ENCODE results near the gene RETREG3. TPM values are rescaled to one million over a fixed set of nuclear protein-coding genes. Genes with fewer than 3 reads are reported as not detected.
"Not testable (repeated sequence)": the region's sequence is repeated elsewhere in the genome, so short reads cannot be mapped to it uniquely, and the experiment has no call there.

The RETREG3 gene
- total RNA-seq (2014; rRNA removed; shearing (Covaris generic)) = 34.5 and 36.2 TPM in 2 replicates

DNA sequence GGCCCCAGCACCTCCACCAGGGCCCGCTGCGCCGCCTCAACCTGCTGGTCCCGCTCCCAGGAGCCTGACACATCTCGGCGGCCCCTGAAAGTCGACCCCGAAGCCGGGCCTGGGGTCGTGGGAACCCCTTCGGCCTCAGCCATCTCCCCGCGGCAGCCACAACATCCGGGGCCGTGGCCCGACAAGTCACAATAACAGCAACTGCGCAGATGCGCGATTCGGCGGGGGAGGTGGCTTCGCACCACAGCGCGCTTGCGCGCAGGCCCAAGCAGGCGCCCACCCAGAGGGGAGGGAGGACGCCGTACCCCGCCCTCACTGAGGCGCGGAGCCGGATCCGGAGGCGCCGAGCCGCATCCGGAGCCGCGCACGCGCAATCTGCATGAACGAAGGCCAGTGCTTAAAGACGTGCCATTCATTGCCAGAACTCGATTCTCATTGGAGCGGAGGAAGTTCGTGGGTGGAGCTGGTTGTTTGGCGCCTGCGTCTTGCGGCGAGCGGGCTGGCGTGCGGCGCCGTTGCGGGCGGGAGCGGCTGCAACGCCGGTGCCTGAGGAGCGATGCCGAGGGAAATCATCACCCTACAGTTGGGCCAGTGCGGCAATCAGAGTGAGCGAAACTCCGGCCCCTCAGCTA is at the start of gene RETREG3, which contains the start of gene TUBG1:
Gene RETREG3 (minus strand): TSS at position 193 of the 632 bp plus-strand sequence. CDS start 50 bp downstream, at position 143.
Gene TUBG1 (plus strand): TSS at position 502 of the 632 bp plus-strand sequence. CDS start 55 bp downstream, at position 557.
- peak; percentile 99 for DNase-seq
- H3K27ac ChIP-seq = peak within 1 kb of the TSS; percentile 75
- peaks cover 6% of the 10 kb centered on the region; the same call in 1 of the 2 replicates for H3K4me1 ChIP-seq
- H3K36me3 ChIP-seq = peaks cover 13% of the 10 kb centered on the region
- no peaks in the 10 kb centered on the region for H3K9me3 ChIP-seq (replicated peaks)
- peak within 1 kb of the TSS; percentile 77 for H3K4me3 ChIP-seq
- H3K27me3 ChIP-seq = no peaks in the 10 kb centered on the region

GRCh38 chr17:42657824-42658588 is 48.8 kb upstream of the RETREG3 start:
- Histone ChIP-seq H3K4me3 (no peak overlapping the region), H3K27ac (no peak overlapping the region), H3K4me1 (peaks cover 8% of the 10 kb centered on the region), H3K36me3 (no peaks in the 10 kb centered on the region), H3K27me3 (no peaks in the 10 kb centered on the region), H3K9me3 (replicated peaks) (peaks cover 8% of the 10 kb centered on the region)
- DNase-seq = no peak

DNA sequence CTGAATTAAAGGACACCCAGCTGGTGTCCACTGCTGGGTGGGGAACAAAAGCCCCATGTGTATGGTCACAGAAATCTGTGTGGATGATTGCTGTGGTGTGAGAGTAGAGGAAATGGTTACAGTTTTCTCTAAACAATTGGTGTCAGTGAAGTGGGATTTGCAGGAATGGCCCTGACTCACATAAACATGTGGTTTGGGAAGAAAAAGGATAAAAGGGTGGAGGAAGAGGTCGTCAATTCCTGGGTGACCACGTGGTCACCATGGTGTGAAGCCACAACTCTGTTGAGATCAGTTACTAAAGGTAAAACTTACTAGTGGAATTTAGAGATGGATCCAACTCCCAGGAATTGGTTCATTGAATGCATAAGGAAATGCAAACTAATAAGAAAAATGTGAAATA is 46.4 kb upstream of the RETREG3 start:
- H3K9me3 ChIP-seq (replicated peaks) = peaks cover 8% of the 10 kb centered on the region
- H3K4me3 ChIP-seq = no peak overlapping the region
- no peaks in the 10 kb centered on the region for H3K27me3 ChIP-seq
- DNase-seq = peak; percentile 25 to 50
- H3K4me1 ChIP-seq = peaks cover 7% of the 10 kb centered on the region
- H3K36me3 ChIP-seq = no peaks in the 10 kb centered on the region
- H3K27ac ChIP-seq = no peak overlapping the region

DNA sequence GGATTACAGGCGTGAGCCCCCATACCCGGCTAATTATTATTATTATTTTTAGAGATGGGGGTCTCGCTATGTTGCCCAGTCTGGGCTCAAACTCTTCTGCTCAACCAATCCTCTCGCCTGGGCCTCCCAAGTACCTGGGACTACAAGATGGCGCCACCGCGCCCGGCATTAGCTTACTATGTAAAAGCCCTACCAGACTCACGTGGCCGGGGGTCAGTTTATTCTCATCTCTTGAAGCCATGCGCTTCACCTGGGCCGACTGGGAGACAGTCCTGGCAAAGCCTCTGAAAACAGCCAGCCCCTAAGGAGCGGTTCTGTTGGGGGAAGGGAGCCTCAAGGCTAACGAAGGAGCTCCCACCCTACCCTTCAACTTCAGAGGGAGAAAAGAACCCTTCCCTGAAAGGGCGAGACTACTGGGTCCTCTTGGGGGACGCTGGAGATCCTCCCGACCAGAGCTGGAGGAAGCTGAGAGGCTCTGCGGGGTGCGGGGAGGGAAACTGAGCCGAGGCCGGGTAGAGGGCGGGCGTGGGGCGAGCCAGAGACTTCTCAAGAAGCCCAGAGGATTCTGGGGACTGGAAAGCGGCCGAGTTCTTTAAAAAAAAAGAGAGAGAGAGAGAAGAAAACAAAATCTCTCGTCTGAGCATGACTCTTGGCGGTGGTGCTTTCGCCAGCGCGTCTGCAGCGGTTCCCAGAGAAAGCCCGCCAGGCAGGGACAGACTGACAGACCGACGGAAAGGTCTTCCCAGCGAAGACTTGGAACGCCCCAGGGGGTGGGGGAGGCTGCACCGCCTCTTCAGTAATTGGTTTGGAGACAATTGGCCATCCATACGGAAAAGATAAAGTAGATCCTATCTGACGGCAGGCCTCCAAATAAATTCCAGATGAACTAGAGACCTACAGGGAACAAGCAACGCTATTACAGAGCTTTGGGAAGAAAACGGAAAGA is 44.3 kb upstream of the RETREG3 start:
- Histone ChIP-seq H3K4me3 (no peak overlapping the region), H3K27ac (no peak overlapping the region), H3K27me3 (no peaks in the 10 kb centered on the region), H3K36me3 (no peaks in the 10 kb centered on the region), H3K4me1 (0 out of 2 replicates have a peak, but pooled peaks cover 2% of the 10 kb centered on the region), H3K9me3 (replicated peaks) (peaks cover 8% of the 10 kb centered on the region)
- no peak for DNase-seq

- no peaks in the 10 kb centered on the region for H3K36me3 ChIP-seq
- no peak for DNase-seq
- H3K9me3 ChIP-seq (replicated peaks) = no peaks in the 10 kb centered on the region
- H3K4me3 ChIP-seq = no peak overlapping the region
- H3K27me3 ChIP-seq = no peaks in the 10 kb centered on the region
- H3K4me1 ChIP-seq = peaks cover 2% of the 10 kb centered on the region; the same call in 1 of the 2 replicates
- H3K27ac ChIP-seq = no peak overlapping the region
Measured at GRCh38 chr17:42651392-42651791, 42.2 kb upstream of the RETREG3 start.

- peak; percentile 20 to 50 for DNase-seq
Measured at GRCh38 chr17:42647778-42648177, 38.6 kb upstream of the RETREG3 start.

DNA sequence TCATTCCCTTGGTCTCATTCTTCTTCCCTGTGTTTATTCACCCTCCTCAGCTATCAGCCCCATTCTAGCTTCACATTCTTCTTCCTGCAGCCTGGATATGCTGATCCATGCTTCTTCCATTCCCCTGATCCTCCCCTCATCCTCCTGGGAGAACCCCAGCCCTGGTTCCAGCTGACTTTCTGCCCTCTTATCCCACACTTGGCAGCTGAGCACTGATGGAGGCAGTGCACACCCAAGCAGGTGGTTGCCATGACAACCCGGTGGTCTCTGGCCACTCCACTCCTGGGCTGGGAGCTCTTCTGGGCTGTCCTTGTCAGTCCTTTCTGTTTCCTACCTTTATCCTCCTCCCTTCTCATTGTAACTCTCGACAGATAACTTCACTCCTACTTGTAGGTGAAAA is 33.2 kb upstream of the RETREG3 start:
- H3K9me3 ChIP-seq (replicated peaks) = no peaks in the 10 kb centered on the region
- no peak overlapping the region for H3K27ac ChIP-seq
- no peaks in the 10 kb centered on the region for H3K4me1 ChIP-seq
- H3K36me3 ChIP-seq = no peaks in the 10 kb centered on the region
- H3K4me3 ChIP-seq = no peak overlapping the region
- peak; percentile 15 to 26 for DNase-seq
- H3K27me3 ChIP-seq = peaks cover 6% of the 10 kb centered on the region; the same call in 1 of the 2 replicates

More at GRCh38 chr17:42647778-42648177, 38.6 kb upstream of the RETREG3 start:
- Histone ChIP-seq H3K36me3 (no peaks in the 10 kb centered on the region), H3K27me3 (no peaks in the 10 kb centered on the region), H3K9me3 (replicated peaks) (no peaks in the 10 kb centered on the region), H3K27ac (no peak overlapping the region), H3K4me1 (no peaks in the 10 kb centered on the region; the same call in 1 of the 2 replicates), H3K4me3 (no peak overlapping the region)

DNA sequence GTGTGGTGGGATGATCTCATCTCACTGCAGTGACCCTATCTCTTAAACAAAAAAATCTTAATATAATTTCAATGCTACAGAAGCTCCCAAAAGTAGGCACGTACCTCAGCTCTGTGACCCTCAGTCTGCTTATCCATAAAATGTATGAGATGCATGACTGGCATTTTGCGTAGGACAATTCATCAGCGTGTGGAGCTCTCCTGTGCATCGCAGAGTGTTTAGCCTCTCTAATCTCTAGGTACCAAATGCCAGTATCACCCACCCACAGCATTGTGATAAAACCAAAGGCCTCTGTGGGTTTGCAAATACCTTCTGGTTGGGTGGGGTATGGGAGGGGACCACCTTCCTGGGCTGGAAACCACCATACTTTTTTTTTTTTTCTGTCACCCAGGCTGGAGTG is 30.9 kb upstream of the RETREG3 start:
- no peak for DNase-seq
- H3K36me3 ChIP-seq = no peaks in the 10 kb centered on the region

DNA sequence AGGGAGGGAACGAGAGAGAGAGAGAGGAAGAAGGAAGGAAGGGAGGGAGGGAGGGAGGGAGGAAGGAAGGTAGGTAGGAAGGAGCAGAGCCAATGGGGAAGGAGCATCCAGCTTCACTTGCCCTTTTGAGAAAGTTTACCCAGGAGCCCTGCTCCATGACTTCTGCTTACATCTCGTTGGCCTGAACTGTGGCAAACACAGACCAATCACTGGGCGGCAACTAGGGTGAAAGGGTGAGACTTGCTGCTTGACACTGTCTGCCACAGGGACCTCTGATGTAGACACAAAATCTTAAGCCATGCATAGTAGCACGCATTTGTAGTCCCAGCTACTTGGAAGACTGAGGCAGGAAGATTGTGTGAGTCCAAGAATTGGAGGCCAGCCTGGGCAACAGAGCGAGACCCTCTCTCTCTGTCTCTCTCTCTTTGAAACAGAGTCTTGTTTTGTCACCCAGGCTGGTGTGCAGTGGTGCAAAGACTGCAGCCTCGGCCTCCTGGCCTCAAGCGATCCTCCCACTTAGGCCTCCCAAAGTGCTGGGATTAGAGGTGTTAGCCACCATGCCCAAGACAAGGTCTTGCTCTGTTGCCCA is 30.4 kb upstream of the RETREG3 start:
- no peaks in the 10 kb centered on the region for H3K4me1 ChIP-seq

More for the DNA sequence above, 30.9 kb upstream of the RETREG3 start:
- H3K27ac ChIP-seq = no peak overlapping the region
- no peaks in the 10 kb centered on the region for H3K9me3 ChIP-seq (replicated peaks)
- peaks cover 6% of the 10 kb centered on the region; the same call in 1 of the 2 replicates for H3K27me3 ChIP-seq
- no peak overlapping the region for H3K4me3 ChIP-seq
- H3K4me1 ChIP-seq = no peaks in the 10 kb centered on the region

DNA sequence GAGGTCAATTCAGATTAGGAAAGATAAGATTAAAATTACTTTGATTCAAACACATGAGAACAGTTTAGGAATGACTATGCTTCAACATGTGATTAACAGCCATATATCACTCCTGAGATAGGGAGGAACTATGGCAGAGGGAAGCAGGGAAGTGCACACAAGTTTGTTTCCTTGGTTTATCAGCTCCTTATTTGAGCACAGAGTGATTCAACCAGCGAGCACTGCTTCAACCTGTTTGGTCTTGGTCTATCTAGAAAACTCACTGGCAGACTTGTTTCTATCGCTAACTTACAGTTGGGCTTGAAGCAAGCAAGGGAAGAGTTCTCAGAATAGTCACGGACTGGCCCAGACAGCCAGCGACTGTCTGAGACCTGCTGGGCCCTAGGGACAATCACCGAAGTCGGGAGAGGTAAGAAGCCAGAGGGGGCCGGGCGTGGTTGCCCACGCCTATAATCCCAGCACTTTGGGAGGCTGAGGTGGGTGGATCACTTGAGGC is 23.8 kb upstream of the RETREG3 start:
- Histone ChIP-seq H3K27ac (no peak overlapping the region), H3K36me3 (no peaks in the 10 kb centered on the region), H3K4me3 (no peak overlapping the region), H3K9me3 (replicated peaks) (no peaks in the 10 kb centered on the region), H3K4me1 (no peaks in the 10 kb centered on the region), H3K27me3 (0 out of 2 replicates have a peak, but pooled peaks cover 4% of the 10 kb centered on the region)
- DNase-seq = no peak

More for the DNA sequence above, 30.4 kb upstream of the RETREG3 start:
- Histone ChIP-seq H3K9me3 (replicated peaks) (no peaks in the 10 kb centered on the region), H3K27ac (no peak overlapping the region), H3K36me3 (no peaks in the 10 kb centered on the region), H3K4me3 (no peak overlapping the region), H3K27me3 (peaks cover 6% of the 10 kb centered on the region; the same call in 1 of the 2 replicates)
- DNase-seq = no peak

DNA sequence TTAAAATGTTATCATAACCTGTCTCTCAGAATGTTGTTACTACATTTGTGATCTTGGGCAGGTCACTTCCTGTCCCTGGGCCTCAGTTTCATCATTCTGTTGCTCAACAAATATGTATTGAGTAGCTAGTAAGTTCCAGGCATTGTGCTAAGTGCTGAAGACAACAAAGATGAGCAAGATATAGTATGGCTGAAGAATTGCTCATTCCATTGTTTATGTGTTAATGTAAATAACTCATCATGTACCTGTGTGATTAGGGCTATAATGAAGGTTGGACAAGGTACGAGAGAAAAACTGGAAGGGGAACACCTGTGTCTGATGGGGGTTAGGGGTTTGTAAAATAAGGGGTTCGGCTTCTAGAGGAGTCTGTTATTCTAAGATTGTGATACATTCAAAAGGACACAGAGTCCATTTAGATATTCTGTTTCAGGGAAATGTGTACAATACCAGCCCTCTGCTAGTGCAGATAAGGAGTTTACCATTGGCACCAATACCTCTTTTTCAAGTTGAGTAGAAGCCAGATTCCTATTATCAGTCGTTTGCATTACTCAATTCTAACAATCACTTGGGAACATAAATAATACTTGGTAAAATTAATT is 20.3 kb upstream of the RETREG3 start:
- no peaks in the 10 kb centered on the region for H3K4me1 ChIP-seq
- H3K27me3 ChIP-seq = 0 out of 2 replicates have a peak, but pooled peaks cover 4% of the 10 kb centered on the region
- no peak overlapping the region for H3K27ac ChIP-seq
- no peaks in the 10 kb centered on the region for H3K36me3 ChIP-seq
- H3K9me3 ChIP-seq (replicated peaks) = no peaks in the 10 kb centered on the region
- no peak overlapping the region for H3K4me3 ChIP-seq
- DNase-seq = no peak

GRCh38 chr17:42627032-42627764 is 18.0 kb upstream of the RETREG3 start:
- not testable (repeated sequence) for H3K27ac ChIP-seq; DNase-seq; H3K4me1 ChIP-seq; H3K9me3 ChIP-seq (replicated peaks); H3K4me3 ChIP-seq; H3K27me3 ChIP-seq; H3K36me3 ChIP-seq
